Measurements from ENCODE around the gene TIGD3. TPM values are rescaled to one million over a fixed set of nuclear protein-coding genes. Genes with fewer than 3 reads are reported as not detected.

Gene TIGD3
- total and polyA plus RNA-seq, 2 of the 13 experiments (the other 11 are each of a cell fraction or from before 2014, with no cell fraction given), result 0.49 to 4.9 TPM

DNA sequence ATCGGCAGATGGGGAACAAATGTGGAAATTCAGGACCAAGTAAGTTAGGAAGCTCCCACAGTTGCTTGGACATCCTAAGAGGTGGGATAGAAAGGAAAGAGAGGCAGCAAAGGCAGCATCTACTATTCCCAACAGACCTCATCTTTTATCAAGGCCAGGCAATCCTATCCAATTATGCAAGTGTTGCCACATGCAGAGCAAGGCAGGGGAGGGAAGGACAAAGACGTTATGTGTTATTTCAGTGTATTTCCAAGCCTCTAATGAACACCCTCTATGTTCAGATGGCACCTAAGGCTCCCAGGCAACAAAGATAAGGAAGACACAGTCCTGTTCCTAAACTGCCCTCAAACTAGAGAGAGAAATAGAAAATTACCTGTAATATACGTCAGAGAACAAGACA, 9.2 kb downstream of the TIGD3 start (continued):
- TF ChIP-seq KDM4B (CRISPR knock-in tag; IDR thresholded peaks at IDR 0.05) (no peak), CEBPB (IDR thresholded peaks at IDR 0.05; ENCODE audit: borderline replicate concordance, low read depth, low read length) (peak; percentile 79), ZNF431 (CRISPR knock-in tag; IDR thresholded peaks at IDR 0.05; ENCODE audit: borderline replicate concordance, low read depth) (no peak), CCDC6 (CRISPR knock-in tag; IDR thresholded peaks at IDR 0.05) (no peak)

DNA sequence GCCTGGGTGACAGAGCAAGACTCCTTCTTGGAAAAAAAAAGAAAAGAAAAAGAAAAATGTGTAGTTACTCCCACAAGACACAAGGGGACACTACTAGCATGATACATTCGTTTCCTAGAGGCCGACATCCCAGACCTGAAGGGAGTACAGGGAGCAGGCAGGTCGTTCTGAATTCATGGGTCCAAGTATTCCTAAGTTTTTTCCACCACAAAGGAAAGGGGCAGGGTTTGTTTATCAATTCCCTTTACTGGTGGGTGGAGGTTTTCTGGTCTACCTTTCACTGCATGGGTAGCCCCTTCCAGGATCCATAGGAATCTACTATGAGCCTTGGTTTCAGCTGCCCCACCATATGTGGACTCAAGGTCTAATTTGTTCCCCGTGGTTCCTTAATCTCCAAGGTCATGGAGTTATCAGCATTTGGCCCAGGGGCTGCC, 11.8 kb downstream of the TIGD3 start:
- Histone ChIP-seq H3K9me3 (ENCODE audit: low read length) (no peaks in the 10 kb centered on the region), H3K36me3 (replicated peaks in 1 of 2; ENCODE audit: control insufficient read depth in 1 of 2, insufficient read depth in 2 of 2, low read length in 2 of 2) (no peaks in the 10 kb centered on the region), H3K27ac (ENCODE audit: extremely low read length, insufficient read depth, low read length) (no peak overlapping the region), H2AFZ (ENCODE audit: low read length) (peak overlapping the region; percentile 61), H3K9ac (ENCODE audit: insufficient read depth, low read depth, low read length) (no peak overlapping the region; the same call in 1 of the 2 replicates), H3K79me2 (ENCODE audit: insufficient read depth, low read length) (no peaks in the 10 kb centered on the region), H3K4me2 (ENCODE audit: low read depth, low read length) (peak overlapping the region; percentile 80), H4K20me1 (ENCODE audit: insufficient read depth, low read length) (no peaks in the 10 kb centered on the region), H3K4me1 (ENCODE audit: insufficient read depth, low read length) (peaks cover 48% of the 10 kb centered on the region), H3K4me3 (replicated peaks in 1 of 3; ENCODE audit: insufficient read depth in 1 of 3, low read depth in 2 of 3, low read length in 3 of 3) (peak overlapping the region in 2 of 3 experiments; percentile 15 to 50; a peak in 2 of 6 replicates), H3K27me3 (ENCODE audit: control insufficient read depth in 1 of 2, insufficient read depth in 2 of 2, low read length in 2 of 2) (no peaks in the 10 kb centered on the region)
- ATAC-seq (peak; percentile 81), FAIRE-seq (peak; percentile 79), DNase-seq (ENCODE audit: low spot score) (peak; percentile 84)
- in situ Hi-C loops (cut with HindIII; ENCODE audit: extremely low pct_ligation_motif_present, low pct_unique_long_range_greater_than_20kb), result loop anchor here (10.0 kb wide), 1 partner anchor 98 kb away; no protein-coding TSS in a partner anchor
- BruUV-seq (replicated peaks), result no TSS peak
- CTCF ChIA-PET (ENCODE audit: low intra/inter-chr PET ratio, low total read pairs), result interaction anchor here (1.1 to 1.7 kb wide), 4 partner anchors 50 to 144 kb away, joined by 4 to 12 read pairs (median 10); no protein-coding TSS in a partner anchor
- POLR2A ChIA-PET, result interaction anchor here (1.3 to 1.8 kb wide), 3 partner anchors 8 to 142 kb away, joined by 3 to 12 read pairs (median 7); partner anchors contain the start of gene NEAT1
- WGBS (ENCODE audit: low lambda C conversion rate), result 2% methylated on average over 4 of the region's 4 CpGs
- intact Hi-C loops (cut with micrococcal nuclease; ENCODE audit: unreplicated experiment), result loop anchor here (1.0 to 5.0 kb wide), 5 partner anchors 16 to 144 kb away; partner anchors contain the start of gene SLC25A45
- TF ChIP-seq NR2F1 (CRISPR knock-in tag; IDR thresholded peaks at IDR 0.05) (no peak), ISX (CRISPR knock-in tag; conservative IDR thresholded peaks at IDR 0.05) (no peak), ZNF263 (CRISPR knock-in tag; IDR thresholded peaks at IDR 0.05) (peak; percentile 56; the same call in 1 of the 2 replicates), ZNF205 (CRISPR knock-in tag; IDR thresholded peaks at IDR 0.05) (no peak), KLF6 (CRISPR knock-in tag; IDR thresholded peaks at IDR 0.05) (no peak), STAG1 (CRISPR knock-in tag; IDR thresholded peaks at IDR 0.05) (peak; percentile 95), ZNF746 (CRISPR knock-in tag; IDR thresholded peaks at IDR 0.05) (no peak), SAP130 (CRISPR knock-in tag; IDR thresholded peaks at IDR 0.05; ENCODE audit: low read depth) (peak; percentile 45; the same call in 1 of the 2 replicates)
- TF ChIP-seq, protein P1, sequence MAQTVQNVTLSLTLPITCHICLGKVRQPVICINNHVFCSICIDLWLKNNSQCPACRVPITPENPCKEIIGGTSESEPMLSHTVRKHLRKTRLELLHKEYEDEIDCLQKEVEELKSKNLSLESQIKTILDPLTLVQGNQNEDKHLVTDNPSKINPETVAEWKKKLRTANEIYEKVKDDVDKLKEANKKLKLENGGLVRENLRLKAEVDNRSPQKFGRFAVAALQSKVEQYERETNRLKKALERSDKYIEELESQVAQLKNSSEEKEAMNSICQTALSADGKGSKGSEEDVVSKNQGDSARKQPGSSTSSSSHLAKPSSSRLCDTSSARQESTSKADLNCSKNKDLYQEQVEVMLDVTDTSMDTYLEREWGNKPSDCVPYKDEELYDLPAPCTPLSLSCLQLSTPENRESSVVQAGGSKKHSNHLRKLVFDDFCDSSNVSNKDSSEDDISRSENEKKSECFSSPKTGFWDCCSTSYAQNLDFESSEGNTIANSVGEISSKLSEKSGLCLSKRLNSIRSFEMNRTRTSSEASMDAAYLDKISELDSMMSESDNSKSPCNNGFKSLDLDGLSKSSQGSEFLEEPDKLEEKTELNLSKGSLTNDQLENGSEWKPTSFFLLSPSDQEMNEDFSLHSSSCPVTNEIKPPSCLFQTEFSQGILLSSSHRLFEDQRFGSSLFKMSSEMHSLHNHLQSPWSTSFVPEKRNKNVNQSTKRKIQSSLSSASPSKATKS (CRISPR knock-in tag; IDR thresholded peaks at IDR 0.05), result no peak
- TF ChIP-seq, protein P2, sequence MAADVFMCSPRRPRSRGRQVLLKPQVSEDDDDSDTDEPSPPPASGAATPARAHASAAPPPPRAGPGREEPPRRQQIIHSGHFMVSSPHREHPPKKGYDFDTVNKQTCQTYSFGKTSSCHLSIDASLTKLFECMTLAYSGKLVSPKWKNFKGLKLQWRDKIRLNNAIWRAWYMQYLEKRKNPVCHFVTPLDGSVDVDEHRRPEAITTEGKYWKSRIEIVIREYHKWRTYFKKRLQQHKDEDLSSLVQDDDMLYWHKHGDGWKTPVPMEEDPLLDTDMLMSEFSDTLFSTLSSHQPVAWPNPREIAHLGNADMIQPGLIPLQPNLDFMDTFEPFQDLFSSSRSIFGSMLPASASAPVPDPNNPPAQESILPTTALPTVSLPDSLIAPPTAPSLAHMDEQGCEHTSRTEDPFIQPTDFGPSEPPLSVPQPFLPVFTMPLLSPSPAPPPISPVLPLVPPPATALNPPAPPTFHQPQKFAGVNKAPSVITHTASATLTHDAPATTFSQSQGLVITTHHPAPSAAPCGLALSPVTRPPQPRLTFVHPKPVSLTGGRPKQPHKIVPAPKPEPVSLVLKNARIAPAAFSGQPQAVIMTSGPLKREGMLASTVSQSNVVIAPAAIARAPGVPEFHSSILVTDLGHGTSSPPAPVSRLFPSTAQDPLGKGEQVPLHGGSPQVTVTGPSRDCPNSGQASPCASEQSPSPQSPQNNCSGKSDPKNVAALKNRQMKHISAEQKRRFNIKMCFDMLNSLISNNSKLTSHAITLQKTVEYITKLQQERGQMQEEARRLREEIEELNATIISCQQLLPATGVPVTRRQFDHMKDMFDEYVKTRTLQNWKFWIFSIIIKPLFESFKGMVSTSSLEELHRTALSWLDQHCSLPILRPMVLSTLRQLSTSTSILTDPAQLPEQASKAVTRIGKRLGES (CRISPR knock-in tag; IDR thresholded peaks at IDR 0.05; ENCODE audit: borderline replicate concordance), result no peak
- TF ChIP-seq, protein P3, sequence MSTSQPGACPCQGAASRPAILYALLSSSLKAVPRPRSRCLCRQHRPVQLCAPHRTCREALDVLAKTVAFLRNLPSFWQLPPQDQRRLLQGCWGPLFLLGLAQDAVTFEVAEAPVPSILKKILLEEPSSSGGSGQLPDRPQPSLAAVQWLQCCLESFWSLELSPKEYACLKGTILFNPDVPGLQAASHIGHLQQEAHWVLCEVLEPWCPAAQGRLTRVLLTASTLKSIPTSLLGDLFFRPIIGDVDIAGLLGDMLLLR (CRISPR knock-in tag; IDR thresholded peaks at IDR 0.05), result no peak
- TF ChIP-seq, protein P4, sequence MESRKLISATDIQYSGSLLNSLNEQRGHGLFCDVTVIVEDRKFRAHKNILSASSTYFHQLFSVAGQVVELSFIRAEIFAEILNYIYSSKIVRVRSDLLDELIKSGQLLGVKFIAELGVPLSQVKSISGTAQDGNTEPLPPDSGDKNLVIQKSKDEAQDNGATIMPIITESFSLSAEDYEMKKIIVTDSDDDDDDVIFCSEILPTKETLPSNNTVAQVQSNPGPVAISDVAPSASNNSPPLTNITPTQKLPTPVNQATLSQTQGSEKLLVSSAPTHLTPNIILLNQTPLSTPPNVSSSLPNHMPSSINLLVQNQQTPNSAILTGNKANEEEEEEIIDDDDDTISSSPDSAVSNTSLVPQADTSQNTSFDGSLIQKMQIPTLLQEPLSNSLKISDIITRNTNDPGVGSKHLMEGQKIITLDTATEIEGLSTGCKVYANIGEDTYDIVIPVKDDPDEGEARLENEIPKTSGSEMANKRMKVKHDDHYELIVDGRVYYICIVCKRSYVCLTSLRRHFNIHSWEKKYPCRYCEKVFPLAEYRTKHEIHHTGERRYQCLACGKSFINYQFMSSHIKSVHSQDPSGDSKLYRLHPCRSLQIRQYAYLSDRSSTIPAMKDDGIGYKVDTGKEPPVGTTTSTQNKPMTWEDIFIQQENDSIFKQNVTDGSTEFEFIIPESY (CRISPR knock-in tag; IDR thresholded peaks at IDR 0.05), result 0 out of 2 replicates have a peak, but pooled peaks have one; percentile 7
